ENCODE measurements around the gene KRT84. TPM values are rescaled to one million over a fixed set of nuclear protein-coding genes. Genes with fewer than 3 reads are reported as not detected.
A peak's percentile ranks its signal among the peaks of the same experiment; 100 is the strongest.

Gene KRT84
- total RNA-seq, 4 donors from 2014 or later = not detected

DNA sequence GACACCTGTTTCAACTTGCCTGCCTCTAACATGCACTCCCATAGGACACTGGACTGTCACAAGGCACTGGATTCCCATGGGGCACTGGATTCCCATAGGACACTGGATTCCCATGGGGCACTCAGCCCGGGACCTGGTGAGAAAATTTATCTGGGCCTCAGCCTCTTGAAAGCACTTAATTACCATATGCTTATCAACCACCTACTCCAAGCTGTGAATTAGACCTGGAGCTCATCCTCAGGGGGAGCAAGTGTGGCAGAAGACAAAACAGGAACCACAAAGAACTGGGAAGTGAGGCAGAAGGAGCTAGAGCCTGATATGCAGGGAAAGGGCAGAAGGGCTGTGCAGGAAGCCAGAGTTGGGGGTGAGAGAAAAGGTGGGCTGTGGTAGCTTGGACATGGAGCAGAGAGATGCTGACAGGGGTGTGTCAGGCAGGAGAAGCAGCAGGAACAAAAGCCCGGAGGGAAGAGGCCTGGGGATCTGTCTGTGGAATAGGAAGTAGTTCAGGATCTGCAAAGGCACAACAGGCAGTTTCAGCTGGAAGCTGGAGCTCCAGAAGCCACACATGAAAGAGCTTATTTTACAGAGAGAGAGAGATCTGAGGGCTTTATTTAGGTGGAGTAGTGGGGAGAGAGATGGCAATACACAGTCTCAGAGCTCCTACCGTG, 17.6 kb upstream of the KRT84 start:
- Histone ChIP-seq H3K36me3 (no peaks in the 10 kb centered on the region), H3K27me3 (no peaks in the 10 kb centered on the region), H3K9me3 (no peaks in the 10 kb centered on the region), H3K27ac (no peak overlapping the region), H3K4me3 (no peak overlapping the region), H3K4me1 (no peaks in the 10 kb centered on the region)
- no peak for DNase-seq
- TF ChIP-seq, protein P1, sequence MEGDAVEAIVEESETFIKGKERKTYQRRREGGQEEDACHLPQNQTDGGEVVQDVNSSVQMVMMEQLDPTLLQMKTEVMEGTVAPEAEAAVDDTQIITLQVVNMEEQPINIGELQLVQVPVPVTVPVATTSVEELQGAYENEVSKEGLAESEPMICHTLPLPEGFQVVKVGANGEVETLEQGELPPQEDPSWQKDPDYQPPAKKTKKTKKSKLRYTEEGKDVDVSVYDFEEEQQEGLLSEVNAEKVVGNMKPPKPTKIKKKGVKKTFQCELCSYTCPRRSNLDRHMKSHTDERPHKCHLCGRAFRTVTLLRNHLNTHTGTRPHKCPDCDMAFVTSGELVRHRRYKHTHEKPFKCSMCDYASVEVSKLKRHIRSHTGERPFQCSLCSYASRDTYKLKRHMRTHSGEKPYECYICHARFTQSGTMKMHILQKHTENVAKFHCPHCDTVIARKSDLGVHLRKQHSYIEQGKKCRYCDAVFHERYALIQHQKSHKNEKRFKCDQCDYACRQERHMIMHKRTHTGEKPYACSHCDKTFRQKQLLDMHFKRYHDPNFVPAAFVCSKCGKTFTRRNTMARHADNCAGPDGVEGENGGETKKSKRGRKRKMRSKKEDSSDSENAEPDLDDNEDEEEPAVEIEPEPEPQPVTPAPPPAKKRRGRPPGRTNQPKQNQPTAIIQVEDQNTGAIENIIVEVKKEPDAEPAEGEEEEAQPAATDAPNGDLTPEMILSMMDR (IDR thresholded peaks at IDR 0.05) = no peak
- no peak for TF ChIP-seq POLR2A (IDR thresholded peaks at IDR 0.05)

DNA sequence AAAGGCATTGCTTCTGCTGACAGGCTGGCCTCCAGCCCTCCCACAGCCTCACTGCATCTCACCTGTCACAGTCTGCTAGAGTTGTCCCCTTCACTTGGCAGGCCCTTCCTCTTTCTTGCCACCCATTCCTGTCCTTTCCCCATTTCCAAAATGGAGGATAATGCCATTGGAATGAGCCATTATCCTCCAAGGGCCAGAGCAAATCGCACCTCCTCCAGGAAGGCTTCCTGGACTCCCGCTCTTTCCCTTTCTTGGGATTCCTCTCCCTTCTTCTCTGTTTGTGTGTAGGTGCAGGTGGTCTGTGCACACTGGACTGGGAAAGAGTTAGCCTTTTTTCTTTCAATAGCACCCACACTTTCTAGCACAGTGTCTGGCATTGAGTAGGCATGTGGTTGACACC, 16.9 kb upstream of the KRT84 start:
- Histone ChIP-seq H3K9me3 (no peaks in the 10 kb centered on the region), H3K4me3 (no peak overlapping the region), H3K4me1 (no peaks in the 10 kb centered on the region), H3K36me3 (no peaks in the 10 kb centered on the region), H3K27me3 (no peaks in the 10 kb centered on the region), H3K27ac (no peak overlapping the region)
- DNase-seq = peak in 1 of 3 donors; percentile 9
- TF ChIP-seq, protein P1 (IDR thresholded peaks at IDR 0.05) = no peak
- no peak for TF ChIP-seq POLR2A (IDR thresholded peaks at IDR 0.05)

DNA sequence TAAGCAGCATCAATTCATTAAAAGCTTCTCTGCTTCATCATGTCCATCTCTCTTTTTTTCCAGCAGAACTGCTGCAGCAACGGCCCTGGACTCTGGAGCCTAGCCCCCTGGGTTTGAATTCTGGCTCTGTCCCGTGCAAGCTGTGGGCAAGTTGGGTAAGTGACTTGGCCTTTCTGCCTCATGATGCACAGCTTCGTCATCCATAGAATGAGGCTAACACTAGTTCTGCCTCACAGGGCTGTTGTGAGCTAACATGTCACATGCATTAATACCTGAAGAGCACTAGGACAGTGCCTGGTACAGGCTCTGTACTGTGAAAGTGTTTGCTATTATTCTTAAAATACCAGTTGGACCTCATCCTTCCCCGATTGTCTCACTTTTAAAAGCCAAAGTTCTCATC, 16.5 kb upstream of the KRT84 start:
- H3K9me3 ChIP-seq = no peaks in the 10 kb centered on the region
- no peak for TF ChIP-seq POLR2A (IDR thresholded peaks at IDR 0.05)
- TF ChIP-seq, protein P1 (IDR thresholded peaks at IDR 0.05) = no peak

DNA sequence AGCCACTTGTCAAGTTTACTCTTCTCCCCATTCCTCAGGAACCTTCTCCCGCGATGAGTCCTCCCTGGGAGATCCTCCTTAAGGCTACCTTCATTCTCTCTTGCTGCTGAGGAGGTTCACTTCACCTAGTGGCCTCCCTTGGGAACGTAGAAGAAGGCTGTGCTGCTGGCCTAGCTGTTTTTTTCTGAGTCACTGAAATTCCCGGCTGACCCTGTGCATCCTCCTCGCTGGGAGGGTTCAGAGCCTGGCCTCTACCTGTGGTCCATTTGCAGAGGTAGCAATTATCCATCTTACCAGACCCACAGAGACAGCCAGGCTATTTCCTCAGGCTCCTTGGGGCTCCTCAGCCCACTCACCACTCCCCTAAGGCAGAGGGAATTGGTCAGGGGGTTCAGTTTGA, 16.1 kb upstream of the KRT84 start:
- Histone ChIP-seq H3K27ac (no peak overlapping the region), H3K9me3 (no peaks in the 10 kb centered on the region), H3K27me3 (no peaks in the 10 kb centered on the region), H3K36me3 (no peaks in the 10 kb centered on the region), H3K4me3 (no peak overlapping the region), H3K4me1 (no peaks in the 10 kb centered on the region)
- TF ChIP-seq, protein P1 (IDR thresholded peaks at IDR 0.05) = no peak
- TF ChIP-seq POLR2A (IDR thresholded peaks at IDR 0.05) = no peak
- no peak for DNase-seq

More for the DNA sequence above, 16.5 kb upstream of the KRT84 start:
- Histone ChIP-seq H3K4me3 (no peak overlapping the region), H3K27ac (no peak overlapping the region), H3K4me1 (no peaks in the 10 kb centered on the region), H3K27me3 (no peaks in the 10 kb centered on the region), H3K36me3 (no peaks in the 10 kb centered on the region)
- peak in 1 of 3 donors; percentile 9 for DNase-seq

DNA sequence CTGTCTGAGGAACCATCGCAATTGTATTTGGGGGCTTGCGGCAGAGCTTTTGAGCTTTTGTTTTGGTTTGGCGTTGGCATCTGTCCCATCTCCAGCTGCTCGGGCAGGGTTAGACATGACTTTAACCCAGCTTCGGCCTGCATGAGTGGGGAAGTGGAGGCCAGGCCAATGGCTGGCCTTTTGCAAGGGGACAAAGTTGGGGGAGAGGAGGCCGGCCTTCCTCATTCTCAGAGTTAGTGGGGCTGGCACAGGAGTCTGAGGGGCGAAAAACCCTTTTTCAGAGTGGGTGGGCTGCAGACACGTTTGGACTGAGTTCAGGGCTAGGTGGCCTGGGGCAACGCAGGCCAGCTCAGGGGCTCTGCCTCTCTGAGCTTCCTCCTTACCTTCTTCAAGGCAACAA, 15.5 kb upstream of the KRT84 start:
- Histone ChIP-seq H3K9me3 (no peaks in the 10 kb centered on the region), H3K4me3 (no peak overlapping the region), H3K27me3 (no peaks in the 10 kb centered on the region), H3K27ac (no peak overlapping the region), H3K4me1 (no peaks in the 10 kb centered on the region), H3K36me3 (no peaks in the 10 kb centered on the region)
- TF ChIP-seq, protein P1 (IDR thresholded peaks at IDR 0.05) = no peak
- no peak for TF ChIP-seq POLR2A (IDR thresholded peaks at IDR 0.05)
- DNase-seq = peak in 1 of 3 donors; percentile 15
